SU-DHL-6 (cell line): ENCODE measurements around the gene MTG1.

Source experiments
- EZH2phosphoT487 ChIP-seq: fragments of 200-600 bp; sonication (generic), shearing (Covaris generic); conservative IDR thresholded peaks from 2 replicates; pipeline ENCODE4 v1.6.1; 2018; ENCODE audit warnings: mild to moderate bottlenecking, antibody characterized with exemption, low read length, moderate library complexity, mixed read lengths
- TF ChIP-seq, protein P1 (sequence below): fragments of 200-600 bp; sonication (generic); IDR thresholded peaks from one replicate; pipeline ENCODE4 v1.5.1; 2017; ENCODE audit warnings: antibody characterized with exemption, mild to moderate bottlenecking, low read length, moderate library complexity; ENCODE audit not compliant: insufficient read depth, poor library complexity, severe bottlenecking

DNA sequence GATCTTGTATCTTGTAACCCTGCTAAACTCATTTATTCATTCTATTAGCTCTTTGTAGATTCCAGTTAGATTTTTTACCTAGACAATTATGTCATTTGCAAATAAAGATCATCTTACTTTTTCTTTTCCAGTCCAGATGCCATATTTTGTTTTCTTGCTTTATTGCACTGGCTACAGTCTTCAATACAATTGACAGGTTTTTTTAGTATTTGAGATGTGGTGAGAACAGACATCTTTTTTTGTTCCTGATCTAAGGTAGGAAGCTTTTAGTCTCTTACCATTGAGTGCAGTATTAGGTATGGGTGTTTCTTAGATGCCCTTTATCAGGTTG, 18.4 kb downstream of the MTG1 start:
- TF ChIP-seq, protein P1, sequence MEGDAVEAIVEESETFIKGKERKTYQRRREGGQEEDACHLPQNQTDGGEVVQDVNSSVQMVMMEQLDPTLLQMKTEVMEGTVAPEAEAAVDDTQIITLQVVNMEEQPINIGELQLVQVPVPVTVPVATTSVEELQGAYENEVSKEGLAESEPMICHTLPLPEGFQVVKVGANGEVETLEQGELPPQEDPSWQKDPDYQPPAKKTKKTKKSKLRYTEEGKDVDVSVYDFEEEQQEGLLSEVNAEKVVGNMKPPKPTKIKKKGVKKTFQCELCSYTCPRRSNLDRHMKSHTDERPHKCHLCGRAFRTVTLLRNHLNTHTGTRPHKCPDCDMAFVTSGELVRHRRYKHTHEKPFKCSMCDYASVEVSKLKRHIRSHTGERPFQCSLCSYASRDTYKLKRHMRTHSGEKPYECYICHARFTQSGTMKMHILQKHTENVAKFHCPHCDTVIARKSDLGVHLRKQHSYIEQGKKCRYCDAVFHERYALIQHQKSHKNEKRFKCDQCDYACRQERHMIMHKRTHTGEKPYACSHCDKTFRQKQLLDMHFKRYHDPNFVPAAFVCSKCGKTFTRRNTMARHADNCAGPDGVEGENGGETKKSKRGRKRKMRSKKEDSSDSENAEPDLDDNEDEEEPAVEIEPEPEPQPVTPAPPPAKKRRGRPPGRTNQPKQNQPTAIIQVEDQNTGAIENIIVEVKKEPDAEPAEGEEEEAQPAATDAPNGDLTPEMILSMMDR, result no peak
- no peak for TF ChIP-seq EZH2phosphoT487
